Activated CD8-positive, alpha-beta memory T cell treated with anti-CD3 and anti-CD28 coated beads for 36 hours (primary cell): ENCODE measurements around the gene ZNF528. TPM values are rescaled to one million over a fixed set of nuclear protein-coding genes. Genes with fewer than 3 reads are reported as not detected.

Experiments
- total RNA-seq, 2 experiments: library from RNA; stranded (reverse); gene quantifications; one replicate each; pipeline ENCODE4 v1.2.3, GENCODE V29; 2021

The ZNF528 gene
- total RNA-seq, 2 experiments from 2014 or later, result 7.4 TPM

Other genes with a start within 250 kb of the ZNF528 start
- gene ZNF836, start 226.2 kb upstream of the ZNF528 start, total RNA-seq, result 1 to 10 TPM; 7.2 to 9.4 TPM
- 100 to 1,000 TPM; 231 to 236 TPM for gene PPP2R1A, start 207.8 kb upstream of the ZNF528 start, total RNA-seq
- gene ZNF766, start 128.3 kb upstream of the ZNF528 start, total RNA-seq, result 10 to 100 TPM; 18.5 to 21.8 TPM
- gene ZNF480, start 100.7 kb upstream of the ZNF528 start, total RNA-seq, result 1 to 10 TPM; 4.7 to 5.2 TPM
- gene ZNF610, start 61.6 kb upstream of the ZNF528 start, total RNA-seq, result 1 to 10 TPM in 1 of 2 experiments, under 1 TPM in 1; 0.82 to 1.2 TPM
- 10 to 100 TPM; 12.5 to 14.0 TPM for gene ZNF880, start 27.9 kb upstream of the ZNF528 start, total RNA-seq
- gene ZNF534, start 31.3 kb downstream of the ZNF528 start, total RNA-seq, result not detected
- under 1 TPM; 0.48 to 0.73 TPM for gene ZNF578, start 55.7 kb downstream of the ZNF528 start, total RNA-seq
- gene ZNF808, start 129.8 kb downstream of the ZNF528 start, total RNA-seq, result 10 to 100 TPM; 24.9 to 27.5 TPM
- gene ZNF701, start 172.4 kb downstream of the ZNF528 start, total RNA-seq, result 10 to 100 TPM; 15.8 to 16.4 TPM
- 10 to 100 TPM; 25.3 to 25.9 TPM for gene ZNF83, start 240.5 kb downstream of the ZNF528 start, total RNA-seq